A549 (cell line): Measurements from ENCODE around the gene C5AR2. TPM values are rescaled to one million over a fixed set of nuclear protein-coding genes. Genes with fewer than 3 reads are reported as not detected.

Experiments used
- ATAC-seq, 2 experiments: fragments of 200-7000 bp in 1 of 2; fragments of >200 bp in 1 of 2; cut with Nextera tagmentation in 1 of 2; cut with Tn5 transposase in 1 of 2; 3 replicates each; pipeline versions ENCODE4 v1.8.0 to v1.9.1; 2018 to 2020; ENCODE audit warnings: mild to moderate bottlenecking in 1 of 2, moderate library complexity in 1 of 2
- CTCF ChIA-PET: fragments of 300-600 bp; sonication (Branson Sonifier 250); formaldehyde crosslinking; extraction: SDS; loops from one replicate; lab custom pipeline; 2021; ENCODE audit warnings: antibody characterized with exemption, inconsistent platforms; lab: Yijun Ruan, JAX
- POLR2A ChIA-PET: fragments of 350-600 bp; formaldehyde crosslinking; extraction: SDS; loops from one replicate; lab custom pipeline; 2021; ENCODE audit warnings: antibody characterized with exemption, inconsistent platforms; lab: Yijun Ruan, JAX
- DNase-seq, 2 experiments: peaks; one replicate each; pipeline versions ENCODE4 v3.0.0 to v3.0.0-alpha.2; 2011 to 2016; ENCODE audit warnings: low read depth in 1 of 2, low spot score in 1 of 2
- FAIRE-seq: peaks from 2 replicates; lab custom pipeline; 2011; peaks lifted over from hg19 to GRCh38; lab: Jason Lieb, UNC
- H3K27ac ChIP-seq, 2 experiments: fragments of >200 bp; sonication (Bioruptor Twin); formaldehyde crosslinking; 3 replicates each; pipeline ENCODE4 v1.5.1; 2016 to 2017
- H3K4me1 ChIP-seq: fragments of >200 bp; sonication (Bioruptor Twin); formaldehyde crosslinking; 3 replicates; pipeline ENCODE4 v1.6.1; 2016
- H3K4me2 ChIP-seq: fragments of >200 bp; sonication (Bioruptor Twin); formaldehyde crosslinking; 3 replicates; pipeline ENCODE4 v1.6.1; 2016
- H3K4me3 ChIP-seq: fragments of >200 bp; sonication (Bioruptor Twin); formaldehyde crosslinking; 3 replicates; pipeline ENCODE4 v1.5.1; 2016
- H3K9me3 ChIP-seq: fragments of >200 bp; sonication (Bioruptor Twin); formaldehyde crosslinking; 3 replicates; pipeline ENCODE4 v1.6.1; 2016
- ATOH8 ChIP-seq: fragments of 250-450 bp; sonication (Bioruptor Pico); IDR thresholded peaks from 2 replicates; pipeline ENCODE4 v1.5.0; 2020; ENCODE audit warnings: low read depth, mild to moderate bottlenecking, moderate library complexity
- BCL3 ChIP-seq: fragments of >200 bp; sonication (Bioruptor Twin); formaldehyde crosslinking; IDR thresholded peaks from 3 replicates; pipeline ENCODE4 v1.6.1; 2016
- CBX2 ChIP-seq: fragments of 200-600 bp; sonication (generic); IDR thresholded peaks from 2 replicates; pipeline ENCODE4 v1.6.1; 2016; ENCODE audit warnings: low read depth, mild to moderate bottlenecking, borderline replicate concordance
- CBX8 ChIP-seq: fragments of 200-600 bp; sonication (generic); IDR thresholded peaks from 2 replicates; pipeline ENCODE4 v1.6.1; 2016
- CEBPB ChIP-seq, 2 experiments: fragments of >200 bp in 1 of 2; sonication (Bioruptor Twin) in 1 of 2; formaldehyde crosslinking in 1 of 2; IDR thresholded peaks; 2 replicates each; pipeline ENCODE4 v1.6.1; 2012 to 2016
- CTCF ChIP-seq: fragments of >200 bp; sonication (Bioruptor Twin); formaldehyde crosslinking; IDR thresholded peaks from 3 replicates; pipeline ENCODE4 v1.5.1; 2016
- ELK1 ChIP-seq: fragments of 150-350 bp; IDR thresholded peaks from 2 replicates; pipeline ENCODE4 v1.6.1; 2014; ENCODE audit warnings: low read depth, mild to moderate bottlenecking, low read length
- EP300 ChIP-seq, 2 experiments: fragments of >200 bp; sonication (Bioruptor Twin); formaldehyde crosslinking; IDR thresholded peaks; 2 replicates in 1 of 2; 3 replicates in 1 of 2; pipeline ENCODE4 v1.6.1; 2016 to 2017
- FOSB ChIP-seq: fragments of 250-450 bp; sonication (Bioruptor Pico); IDR thresholded peaks from 2 replicates; pipeline ENCODE4 v1.5.0; 2020; ENCODE audit warnings: mild to moderate bottlenecking, moderate library complexity
- FOSL2 ChIP-seq, 2 experiments: fragments of 450-650 bp in 1 of 2; fragments of >200 bp in 1 of 2; sonication (Bioruptor Twin) in 1 of 2; formaldehyde crosslinking; IDR thresholded peaks; 2 replicates each; pipeline versions ENCODE4 v1.5.0 to v1.6.1; 2016 to 2020; ENCODE audit warnings: mild to moderate bottlenecking in 1 of 2, moderate library complexity in 1 of 2
- FOXS1 ChIP-seq: fragments of 250-450 bp; sonication (Bioruptor Pico); IDR thresholded peaks from 2 replicates; pipeline ENCODE4 v1.5.0; 2020; ENCODE audit warnings: mild to moderate bottlenecking, moderate library complexity
- HES2 ChIP-seq: fragments of >200 bp; sonication (Bioruptor Twin); formaldehyde crosslinking; IDR thresholded peaks from 2 replicates; pipeline ENCODE4 v1.6.1; 2016
- HEYL ChIP-seq: fragments of 250-450 bp; sonication (Bioruptor Pico); IDR thresholded peaks from 2 replicates; pipeline ENCODE4 v1.8.0; 2021; ENCODE audit warnings: mild to moderate bottlenecking, moderate library complexity
- HMGXB4 ChIP-seq: fragments of 250-450 bp; sonication (Bioruptor Pico); IDR thresholded peaks from 2 replicates; pipeline ENCODE4 v1.5.0; 2021; ENCODE audit warnings: mild to moderate bottlenecking, moderate library complexity, borderline replicate concordance
- HOXA7 ChIP-seq: fragments of 250-450 bp; sonication (Bioruptor Pico); IDR thresholded peaks from 2 replicates; pipeline ENCODE4 v1.5.0; 2020; ENCODE audit warnings: mild to moderate bottlenecking, moderate library complexity
- HOXB5 ChIP-seq: fragments of 250-450 bp; sonication (Bioruptor Pico); IDR thresholded peaks from 2 replicates; pipeline ENCODE4 v1.5.0; 2020; ENCODE audit warnings: mild to moderate bottlenecking, moderate library complexity
- JUN ChIP-seq, 2 experiments: fragments of >200 bp; sonication (Bioruptor Twin); formaldehyde crosslinking; IDR thresholded peaks; 2 replicates in 1 of 2; 3 replicates in 1 of 2; pipeline ENCODE4 v1.6.1; 2016 to 2017
- KDM5A ChIP-seq: fragments of 200-600 bp; sonication (generic); IDR thresholded peaks from 2 replicates; pipeline ENCODE4 v1.6.1; 2016; ENCODE audit warnings: antibody characterized with exemption, mild to moderate bottlenecking
- MAFK ChIP-seq: fragments of 450-650 bp; IDR thresholded peaks from 2 replicates; pipeline ENCODE4 v1.6.1; 2014; ENCODE audit not compliant: partially characterized antibody
- MAX ChIP-seq: IDR thresholded peaks from 2 replicates; pipeline ENCODE4 v1.6.1; 2012
- NFE2L2 ChIP-seq: fragments of 150-350 bp; conservative IDR thresholded peaks from 2 replicates; pipeline ENCODE4 v1.6.1; 2014; ENCODE audit warnings: low read length
- NPAS2 ChIP-seq: fragments of 250-450 bp; sonication (Bioruptor Pico); IDR thresholded peaks from 2 replicates; pipeline ENCODE4 v1.8.0; 2022; ENCODE audit warnings: mild to moderate bottlenecking, moderate library complexity, borderline replicate concordance
- NR3C1 ChIP-seq: fragments of >200 bp; sonication (Bioruptor Twin); formaldehyde crosslinking; IDR thresholded peaks from 3 replicates; pipeline ENCODE4 v1.6.1; 2017
- PBX3 ChIP-seq: IDR thresholded peaks from 2 replicates; pipeline ENCODE4 v1.6.1; 2012
- PHF8 ChIP-seq: fragments of 200-600 bp; sonication (generic); IDR thresholded peaks from 2 replicates; pipeline ENCODE4 v1.6.1; 2016; ENCODE audit warnings: low read depth, mild to moderate bottlenecking, antibody characterized with exemption, moderate library complexity, borderline replicate concordance
- POLR2A ChIP-seq: IDR thresholded peaks from 2 replicates; pipeline ENCODE4 v1.6.1; 2012; ENCODE audit warnings: mild to moderate bottlenecking, low read length
- POLR2AphosphoS2 ChIP-seq: conservative IDR thresholded peaks from 2 replicates; pipeline ENCODE4 v1.6.1; 2012; ENCODE audit warnings: low read length, improper control_type of control experiment, inconsistent platforms
- RAD21 ChIP-seq, 2 experiments: fragments of >200 bp in 1 of 2; sonication (Bioruptor Twin) in 1 of 2; formaldehyde crosslinking in 1 of 2; IDR thresholded peaks in 1 of 2; conservative IDR thresholded peaks in 1 of 2; 2 replicates in 1 of 2; 3 replicates in 1 of 2; pipeline ENCODE4 v1.6.1; 2012 to 2018; ENCODE audit warnings: inconsistent platforms in 1 of 2
- SMC3 ChIP-seq: fragments of >200 bp; sonication (Bioruptor Twin); formaldehyde crosslinking; IDR thresholded peaks from 3 replicates; pipeline ENCODE4 v1.6.1; 2018; ENCODE audit warnings: inconsistent platforms
- SREBF2 ChIP-seq: fragments of 450-650 bp; IDR thresholded peaks from 2 replicates; pipeline ENCODE4 v1.6.1; 2014; ENCODE audit warnings: mild to moderate bottlenecking, moderate library complexity
- TFCP2L1 ChIP-seq: fragments of 250-450 bp; sonication (Bioruptor Pico); IDR thresholded peaks from 2 replicates; pipeline ENCODE4 v1.5.0; 2021; ENCODE audit warnings: mild to moderate bottlenecking
- TP53 ChIP-seq: fragments of 250-450 bp; sonication (Bioruptor Pico); IDR thresholded peaks from 2 replicates; pipeline ENCODE4 v1.5.0; 2021; ENCODE audit warnings: mild to moderate bottlenecking, moderate library complexity
- ZFP36 ChIP-seq: fragments of 450-650 bp; IDR thresholded peaks from 2 replicates; pipeline ENCODE4 v1.6.1; 2014; ENCODE audit warnings: borderline replicate concordance; ENCODE audit not compliant: partially characterized antibody
- ZSCAN20 ChIP-seq: fragments of 250-450 bp; sonication (Bioruptor Pico); IDR thresholded peaks from 2 replicates; pipeline ENCODE4 v1.8.0; 2022; ENCODE audit warnings: mild to moderate bottlenecking, moderate library complexity
- WGBS: methylation state at CpG from one replicate; pipeline ENCODE4 v1.1.6; 2017; ENCODE audit errors: missing lambda C conversion rate; 5-methylcytosine and 5-hydroxymethylcytosine counted together
- polyA plus RNA-seq, 4 experiments: library from polyadenylated mRNA; depleted of rRNA in 3 of 4; stranded (reverse); fragments of >200 nt; fragmentation: RNase III in 1 of 4; extraction: RNeasy Plus Mini Kit Qiagen cat#74134 plus additional on column Dnase treatment in 1 of 4; gene quantifications; 2 replicates in 3 of 4; 3 replicates in 1 of 4; pipeline ENCODE4 v1.2.3, GENCODE V29; 2011 to 2017

The C5AR2 gene
- polyA plus RNA-seq, 2 of the 4 experiments (the other 2 are of a cell fraction), result 0.25 to 0.28 TPM

- ATAC-seq, result peak; percentile 74 to 75
- peak; percentile 86 to 92 for DNase-seq
- H3K4me3 ChIP-seq, result no peak overlapping the region
- H3K4me1 ChIP-seq, result peaks cover 29% of the 10 kb centered on the region
- CTCF ChIA-PET, result interaction anchor here (0.6 to 7.9 kb wide), 37 partner anchors 9 to 483 kb away, joined by 3 to 128 read pairs (median 4); partner anchors contain the start of gene DHX34
- H3K4me2 ChIP-seq, result peak overlapping the region; percentile 60
- WGBS, result 2% methylated on average over 14 of the region's 14 CpGs
- H3K27ac ChIP-seq, result peak overlapping the region; percentile 60 to 71
- peak; percentile 96 for FAIRE-seq
- POLR2A ChIA-PET, result no interaction called here
- H3K9me3 ChIP-seq, result no peaks in the 10 kb centered on the region
- no peak for TF ChIP-seq KDM5A
- TF ChIP-seq CEBPB (IDR thresholded peaks at IDR 0.05), result no peak
- TF ChIP-seq POLR2AphosphoS2, result no peak
- no peak for TF ChIP-seq POLR2A
- no peak for TF ChIP-seq ZSCAN20
- no peak for TF ChIP-seq HEYL
- no peak; the same call in 1 of the 2 replicates for TF ChIP-seq HMGXB4 (CRISPR knock-in tag)
- peak; percentile 95 for TF ChIP-seq MAX
- TF ChIP-seq HES2, result no peak
- no peak for TF ChIP-seq FOSL2 (IDR thresholded peaks at IDR 0.05)
- TF ChIP-seq FOSL2 (CRISPR knock-in tag; IDR thresholded peaks at IDR 0.05), result peak; percentile 68
- TF ChIP-seq SMC3, result peak; percentile 73
- TF ChIP-seq PHF8, result no peak
- TF ChIP-seq HOXA7 (CRISPR knock-in tag), result peak; percentile 86; the same call in 1 of the 2 replicates
- TF ChIP-seq JUN (IDR thresholded peaks at IDR 0.05), result no peak
- 0 out of 2 replicates have a peak, but pooled peaks have one; percentile 35 for TF ChIP-seq TP53 (CRISPR knock-in tag)
- no peak for TF ChIP-seq SREBF2
- no peak for TF ChIP-seq FOXS1 (CRISPR knock-in tag)
- TF ChIP-seq ATOH8, result peak; percentile 76
- no peak for TF ChIP-seq BCL3
- peak; percentile 72; the same call in 1 of the 2 replicates for TF ChIP-seq FOSB (CRISPR knock-in tag)
- no peak for TF ChIP-seq CBX2
- no peak for TF ChIP-seq CBX8
- peak; percentile 99 for TF ChIP-seq CTCF
- peak; percentile 58 to 62 for TF ChIP-seq RAD21 (conservative IDR thresholded peaks at IDR 0.05 in 1 of 2, IDR thresholded peaks at IDR 0.05 in 1 of 2)
- no peak for TF ChIP-seq MAFK
- no peak for TF ChIP-seq TFCP2L1 (CRISPR knock-in tag)
- TF ChIP-seq NR3C1, result no peak
- no peak for TF ChIP-seq ELK1
- TF ChIP-seq NFE2L2, result no peak
- TF ChIP-seq EP300 (IDR thresholded peaks at IDR 0.05), result no peak
- TF ChIP-seq NPAS2 (CRISPR knock-in tag), result no peak
- no peak for TF ChIP-seq PBX3
- TF ChIP-seq HOXB5 (CRISPR knock-in tag), result peak; percentile 45; the same call in 1 of the 2 replicates
- no peak for TF ChIP-seq ZFP36
Observed at GRCh38 chr19:47305309-47305751, 26.6 kb upstream of the C5AR2 start.
